IMR-90 (cell line): Measurements from ENCODE around the gene NOTO. TPM values are rescaled to one million over a fixed set of nuclear protein-coding genes. Genes with fewer than 3 reads are reported as not detected.

Experiments
- ATAC-seq: fragments of 200-7000 bp; cut with Tn5 transposase; 2 replicates; pipeline ENCODE4 v1.9.1; 2020; ENCODE audit warnings: low read depth, mild to moderate bottlenecking, moderate library complexity
- BruUV-seq: library from RNA; stranded (reverse); fragments of 400-500 nt; replicated peaks from 2 replicates; lab custom pipeline; 2021; lab: Mats Ljungman, UMichigan
- CTCF ChIA-PET: fragments of 300-600 bp; formaldehyde crosslinking; extraction: SDS; loops from one replicate; lab custom pipeline; 2021; ENCODE audit warnings: antibody characterized with exemption; lab: Yijun Ruan, JAX
- POLR2A ChIA-PET: fragments of 300-600 bp; sonication (Branson Sonifier 250); formaldehyde crosslinking; loops from one replicate; lab custom pipeline; 2022; ENCODE audit warnings: antibody characterized with exemption; ENCODE audit not compliant: unreplicated experiment; lab: Charles Lee
- DNase-seq: peaks from one replicate; pipeline ENCODE4 v3.0.0; 2013
- H2AFZ ChIP-seq: replicated peaks from 2 replicates; pipeline ENCODE3; 2013; ENCODE audit warnings: low read length, mild to moderate bottlenecking; ENCODE audit not compliant: poor library complexity
- H2AK5ac ChIP-seq: 2 replicates; pipeline ENCODE4 v1.6.1; 2013; ENCODE audit warnings: low read depth, low read length, inconsistent platforms
- H2AK9ac ChIP-seq: replicated peaks from 2 replicates; pipeline ENCODE3; 2013; ENCODE audit warnings: mild to moderate bottlenecking, low read depth, low read length, moderate library complexity; ENCODE audit not compliant: poor library complexity
- H2BK120ac ChIP-seq: 2 replicates; pipeline ENCODE4 v1.6.1; 2013; ENCODE audit warnings: low read depth, low read length, inconsistent platforms
- H2BK15ac ChIP-seq: 3 replicates; pipeline ENCODE4 v1.6.1; 2013; ENCODE audit warnings: low read depth, low read length, inconsistent platforms
- H2BK20ac ChIP-seq: 2 replicates; pipeline ENCODE4 v1.6.1; 2013; ENCODE audit warnings: low read depth, mild to moderate bottlenecking, inconsistent platforms, low read length, moderate library complexity
- H2BK5ac ChIP-seq: 2 replicates; pipeline ENCODE4 v1.6.1; 2013; ENCODE audit warnings: mild to moderate bottlenecking, low read depth, low read length, inconsistent platforms; ENCODE audit not compliant: poor library complexity, severe bottlenecking
- H3K14ac ChIP-seq: replicated peaks from 2 replicates; pipeline ENCODE4 v1.6.1; 2013; ENCODE audit warnings: low read depth, low read length, inconsistent platforms
- H3K18ac ChIP-seq: 2 replicates; pipeline ENCODE4 v1.6.1; 2013; ENCODE audit warnings: low read depth, low read length, control low read depth
- H3K23ac ChIP-seq: 2 replicates; pipeline ENCODE4 v1.6.1; 2013; ENCODE audit warnings: low read depth, low read length, inconsistent platforms
- H3K27ac ChIP-seq: 2 replicates; pipeline ENCODE4 v1.5.1; 2013; ENCODE audit warnings: mild to moderate bottlenecking, control low read depth, low read length; ENCODE audit not compliant: insufficient read depth
- H3K27me3 ChIP-seq: 2 replicates; pipeline ENCODE4 v1.6.1; 2013; ENCODE audit warnings: low read length; ENCODE audit not compliant: control insufficient read depth, insufficient read depth
- H3K36me3 ChIP-seq: 2 replicates; pipeline ENCODE4 v1.6.1; 2013; ENCODE audit warnings: low read length, mixed read lengths; ENCODE audit not compliant: control insufficient read depth, insufficient read depth
- H3K4ac ChIP-seq: 2 replicates; pipeline ENCODE4 v1.6.1; 2013; ENCODE audit warnings: low read depth, low read length, inconsistent platforms
- H3K4me1 ChIP-seq: 2 replicates; pipeline ENCODE4 v1.6.1; 2013; ENCODE audit warnings: low read length, mixed read lengths; ENCODE audit not compliant: control insufficient read depth, insufficient read depth
- H3K4me2 ChIP-seq: 2 replicates; pipeline ENCODE4 v1.6.1; 2013; ENCODE audit warnings: low read depth, mild to moderate bottlenecking, control low read depth, low read length, moderate library complexity
- H3K4me3 ChIP-seq: 2 replicates; pipeline ENCODE4 v1.5.1; 2013; ENCODE audit warnings: low read depth, mild to moderate bottlenecking, control low read depth, low read length, moderate library complexity; ENCODE audit not compliant: insufficient read depth
- H3K56ac ChIP-seq: 2 replicates; pipeline ENCODE4 v1.6.1; 2013; ENCODE audit warnings: low read length, inconsistent platforms; ENCODE audit not compliant: insufficient read depth; ENCODE audit errors: extremely low read depth
- H3K79me1 ChIP-seq, 2 experiments: 2 replicates each; pipeline ENCODE4 v1.6.1; 2013; ENCODE audit warnings: low read length in 2 of 2, inconsistent platforms in 1 of 2, low read depth in 1 of 2
- H3K9ac ChIP-seq: 2 replicates; pipeline ENCODE4 v1.6.1; 2013; ENCODE audit warnings: low read depth, low read length, control low read depth
- H3K9me1 ChIP-seq: 2 replicates; pipeline ENCODE4 v1.6.1; 2013; ENCODE audit warnings: low read length, inconsistent platforms; ENCODE audit not compliant: insufficient read depth
- H3K9me3 ChIP-seq: 2 replicates; pipeline ENCODE4 v1.6.1; 2013; ENCODE audit warnings: low read length; ENCODE audit not compliant: control insufficient read depth, insufficient read depth
- H4K20me1 ChIP-seq: 2 replicates; pipeline ENCODE4 v1.6.1; 2013; ENCODE audit warnings: low read length, inconsistent platforms; ENCODE audit not compliant: insufficient read depth
- H4K5ac ChIP-seq: 2 replicates; pipeline ENCODE4 v1.6.1; 2013; ENCODE audit warnings: mild to moderate bottlenecking, low read depth, low read length, control low read depth
- H4K8ac ChIP-seq, 2 experiments: 2 replicates each; pipeline ENCODE4 v1.6.1; 2013; ENCODE audit warnings: low read depth in 2 of 2, low read length in 2 of 2, control low read depth in 1 of 2, inconsistent platforms in 1 of 2
- H4K91ac ChIP-seq: 2 replicates; pipeline ENCODE4 v1.6.1; 2013; ENCODE audit warnings: low read depth, low read length, inconsistent platforms; ENCODE audit not compliant: insufficient read depth
- CEBPB ChIP-seq: IDR thresholded peaks from 2 replicates; pipeline ENCODE4 v1.6.1; 2012; ENCODE audit warnings: low read depth, low read length, improper control_type of control experiment
- CHD1 ChIP-seq: IDR thresholded peaks from 2 replicates; pipeline ENCODE4 v1.6.1; 2012; ENCODE audit warnings: low read depth, low read length, improper control_type of control experiment
- FOS ChIP-seq: fragments of 150-350 bp; IDR thresholded peaks from 2 replicates; pipeline ENCODE4 v1.6.1; 2016; ENCODE audit warnings: low read depth, low read length
- MAFK ChIP-seq: IDR thresholded peaks from 2 replicates; pipeline ENCODE4 v1.6.1; 2012; ENCODE audit warnings: low read depth, low read length, improper control_type of control experiment
- MAZ ChIP-seq: IDR thresholded peaks from 2 replicates; pipeline ENCODE4 v1.6.1; 2012; ENCODE audit warnings: low read depth, mild to moderate bottlenecking, low read length, improper control_type of control experiment, moderate library complexity, borderline replicate concordance
- MXI1 ChIP-seq: IDR thresholded peaks from 2 replicates; pipeline ENCODE4 v1.6.1; 2012; ENCODE audit warnings: low read depth, mild to moderate bottlenecking, low read length, moderate library complexity, borderline replicate concordance
- NFE2L2 ChIP-seq: fragments of 150-350 bp; IDR thresholded peaks from 2 replicates; pipeline ENCODE4 v1.6.1; 2016; ENCODE audit warnings: low read depth, mild to moderate bottlenecking, low read length
- POLR2A ChIP-seq: IDR thresholded peaks from 2 replicates; pipeline ENCODE4 v1.6.1; 2012; ENCODE audit warnings: mild to moderate bottlenecking, low read depth, low read length
- RCOR1 ChIP-seq: IDR thresholded peaks from 2 replicates; pipeline ENCODE4 v1.6.1; 2012; ENCODE audit warnings: mild to moderate bottlenecking, low read length, improper control_type of control experiment; ENCODE audit not compliant: insufficient replicate concordance
- RFX5 ChIP-seq: IDR thresholded peaks from 2 replicates; pipeline ENCODE4 v1.8.0; 2012; ENCODE audit warnings: low read depth, mild to moderate bottlenecking, low read length, moderate library complexity
- WGBS, 2 experiments: methylation state at CpG; one replicate each; pipeline versions ENCODE4 v1.1.5 to v1.1.7; 2013; ENCODE audit warnings: missing lambda C conversion rate in 2 of 2; ENCODE audit not compliant: insufficient read length in 1 of 2; ENCODE audit errors: extremely low coverage in 2 of 2; 5-methylcytosine and 5-hydroxymethylcytosine counted together
- dilution Hi-C: fragments of 300-500 bp; cut with HindIII; formaldehyde crosslinking; loops from one replicate; pipeline ENCODE4 v1.14.3; 2018; ENCODE audit warnings: low sequenced_read_pairs; ENCODE audit not compliant: unreplicated experiment
- in situ Hi-C: fragments of 300-500 bp; cut with MboI; formaldehyde crosslinking; loops from 3 replicates; pipeline ENCODE4 v1.14.3; 2019; ENCODE audit warnings: low sequenced_read_pairs, inconsistent platforms, mixed read lengths
- intact Hi-C: fragments of 100-400 bp; cut with micrococcal nuclease; formaldehyde crosslinking; loops from 2 replicates; pipeline ENCODE4 v1.10.0; 2022
- polyA plus RNA-seq, 3 experiments: library from polyadenylated mRNA; depleted of rRNA; stranded (reverse); fragments of >200 nt; gene quantifications; 2 replicates each; pipeline ENCODE4 v1.2.3, GENCODE V29; 2012; ENCODE audit warnings: low replicate concordance in 1 of 3
- total RNA-seq: library from RNA; depleted of rRNA; stranded (reverse); fragments of >200 nt; gene quantifications from 2 replicates; pipeline ENCODE4 v1.2.3, GENCODE V29; 2012
- TF ChIP-seq, protein P1 (sequence below): fragments of 150-350 bp; IDR thresholded peaks from 2 replicates; pipeline ENCODE4 v1.6.1; 2017; ENCODE audit warnings: mild to moderate bottlenecking, antibody characterized with exemption, low read length, low read depth

The NOTO gene
- total and polyA plus RNA-seq, 2 of the 4 experiments (the other 2 are of a cell fraction) = not detected

DNA sequence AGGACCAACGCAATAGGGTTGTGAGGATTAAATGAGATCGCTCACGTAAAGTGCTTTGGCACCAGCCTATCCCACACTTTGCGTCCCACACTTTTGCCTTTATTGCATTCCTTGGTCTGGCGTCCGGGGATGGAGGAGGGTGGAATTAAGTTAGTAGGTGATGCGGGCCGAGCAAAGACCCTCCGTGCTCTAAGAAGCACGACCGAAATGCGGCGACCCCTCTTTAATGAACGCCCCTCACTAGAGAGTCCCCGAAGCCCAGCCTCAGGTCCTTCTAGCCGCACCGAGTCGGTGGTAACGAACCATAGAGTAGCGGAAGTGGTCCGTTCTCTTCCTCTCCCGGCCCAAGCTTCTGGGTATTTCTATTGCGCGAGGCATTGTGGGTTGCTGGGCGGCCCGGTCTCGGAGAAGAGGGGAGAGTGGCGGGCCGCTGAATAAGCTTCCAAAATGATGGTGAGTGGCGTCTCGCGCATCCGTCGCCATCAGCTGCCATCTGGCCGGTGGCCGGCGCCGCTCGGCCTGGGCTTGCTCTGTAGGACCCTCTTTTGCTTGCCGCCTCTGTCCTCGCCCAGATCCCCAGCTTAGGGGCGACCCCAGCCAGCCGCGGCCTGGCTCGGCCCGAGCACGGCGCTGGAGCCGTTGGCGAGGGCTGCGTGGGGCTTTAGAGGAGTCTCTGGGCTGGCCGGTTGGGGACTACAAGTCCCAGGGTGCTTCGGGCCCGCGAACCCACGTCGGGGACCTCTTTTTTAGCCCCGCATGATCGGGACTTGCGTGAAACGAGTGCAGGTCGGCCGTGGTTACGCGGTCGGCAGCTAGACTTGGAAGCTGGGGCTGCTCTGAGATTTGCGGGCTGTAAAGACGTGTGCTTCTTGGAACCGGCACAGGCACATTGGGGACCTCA lies 31.8 kb downstream of the NOTO start, which contains the start of gene CCT7:
CCT7 (plus strand) TSS at position 377 of the 901 bp plus-strand sequence; CDS start at position 448, 71 bp downstream.
- Histone ChIP-seq H3K27ac (peak within 1 kb of the TSS; percentile 83), H4K8ac (peak within 1 kb of the TSS; percentile 87 to 98), H2BK20ac (no peak within 1 kb of the TSS), H3K4ac (peak within 1 kb of the TSS; percentile 86), H3K79me1 (peaks cover 5 to 51% of the 10 kb centered on the region in 2 experiments), H3K9ac (peak within 1 kb of the TSS; percentile 86), H2BK120ac (peak within 1 kb of the TSS; percentile 50; the same call in 1 of the 2 replicates), H4K91ac (peak within 1 kb of the TSS; percentile 72), H3K18ac (peak within 1 kb of the TSS; percentile 10), H4K20me1 (peaks cover 50% of the 10 kb centered on the region), H3K56ac (peak within 1 kb of the TSS; percentile 81), H3K27me3 (no peaks in the 10 kb centered on the region), H3K36me3 (peaks cover 2% of the 10 kb centered on the region; the same call in 1 of the 2 replicates), H2BK5ac (peak within 1 kb of the TSS; percentile 90), H2AK9ac (peak within 1 kb of the TSS; percentile 96), H2BK15ac (no peak within 1 kb of the TSS; the same call in 2 of the 3 replicates), H3K4me1 (peaks cover 5% of the 10 kb centered on the region; the same call in 1 of the 2 replicates), H3K14ac (peak within 1 kb of the TSS; percentile 88), H3K4me2 (peak within 1 kb of the TSS; percentile 89), H2AK5ac (peak within 1 kb of the TSS; percentile 92), H2AFZ (peak within 1 kb of the TSS; percentile 99), H3K9me3 (no peaks in the 10 kb centered on the region), H3K4me3 (peak within 1 kb of the TSS; percentile 83), H4K5ac (peak within 1 kb of the TSS; percentile 86), H3K23ac (peak within 1 kb of the TSS; percentile 87), H3K9me1 (peaks cover 12% of the 10 kb centered on the region)
- no peak for TF ChIP-seq MAFK
- no peak for TF ChIP-seq NFE2L2
- TF ChIP-seq MAZ = no peak
- no peak for TF ChIP-seq FOS
- TF ChIP-seq MXI1 = peak; percentile 47; the same call in 1 of the 2 replicates
- TF ChIP-seq CEBPB = no peak
- peak; percentile 96 for TF ChIP-seq POLR2A
- TF ChIP-seq RCOR1 = no peak
- TF ChIP-seq, protein P1, sequence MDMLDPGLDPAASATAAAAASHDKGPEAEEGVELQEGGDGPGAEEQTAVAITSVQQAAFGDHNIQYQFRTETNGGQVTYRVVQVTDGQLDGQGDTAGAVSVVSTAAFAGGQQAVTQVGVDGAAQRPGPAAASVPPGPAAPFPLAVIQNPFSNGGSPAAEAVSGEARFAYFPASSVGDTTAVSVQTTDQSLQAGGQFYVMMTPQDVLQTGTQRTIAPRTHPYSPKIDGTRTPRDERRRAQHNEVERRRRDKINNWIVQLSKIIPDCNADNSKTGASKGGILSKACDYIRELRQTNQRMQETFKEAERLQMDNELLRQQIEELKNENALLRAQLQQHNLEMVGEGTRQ = no peak
- no peak for TF ChIP-seq RFX5
- TF ChIP-seq CHD1 = no peak
- no TSS peak for BruUV-seq
- CTCF ChIA-PET = interaction anchor here (0.6 kb wide), 2 partner anchors 19 to 25 kb away, joined by 3 to 8 read pairs; no protein-coding TSS in a partner anchor
- DNase-seq (peak; percentile 89), ATAC-seq (peak; percentile 72)
- 0% methylated on average over 35 of the region's 69 CpGs; no CpG with 5 or more reads in 1 of the 2 experiments for WGBS, 2 experiments
- intact Hi-C loops = loop anchor here (5.0 kb wide), 1 partner anchor 503 kb away; the partner anchor contains the start of gene TPRKB
- dilution Hi-C loops = no loop called here
- in situ Hi-C loops = no loop called here
- POLR2A ChIA-PET = no interaction called here
